EL (cell line): ENCODE data around the gene SHROOM2.
"Not testable (repeated sequence)": the region's sequence is repeated elsewhere in the genome, so short reads cannot be mapped to it uniquely, and the experiment has no call there.

ENCODE experiments used
- DNase-seq: peaks from one replicate; pipeline ENCODE4 v3.0.0-alpha.2; 2016

Gene SHROOM2

DNA sequence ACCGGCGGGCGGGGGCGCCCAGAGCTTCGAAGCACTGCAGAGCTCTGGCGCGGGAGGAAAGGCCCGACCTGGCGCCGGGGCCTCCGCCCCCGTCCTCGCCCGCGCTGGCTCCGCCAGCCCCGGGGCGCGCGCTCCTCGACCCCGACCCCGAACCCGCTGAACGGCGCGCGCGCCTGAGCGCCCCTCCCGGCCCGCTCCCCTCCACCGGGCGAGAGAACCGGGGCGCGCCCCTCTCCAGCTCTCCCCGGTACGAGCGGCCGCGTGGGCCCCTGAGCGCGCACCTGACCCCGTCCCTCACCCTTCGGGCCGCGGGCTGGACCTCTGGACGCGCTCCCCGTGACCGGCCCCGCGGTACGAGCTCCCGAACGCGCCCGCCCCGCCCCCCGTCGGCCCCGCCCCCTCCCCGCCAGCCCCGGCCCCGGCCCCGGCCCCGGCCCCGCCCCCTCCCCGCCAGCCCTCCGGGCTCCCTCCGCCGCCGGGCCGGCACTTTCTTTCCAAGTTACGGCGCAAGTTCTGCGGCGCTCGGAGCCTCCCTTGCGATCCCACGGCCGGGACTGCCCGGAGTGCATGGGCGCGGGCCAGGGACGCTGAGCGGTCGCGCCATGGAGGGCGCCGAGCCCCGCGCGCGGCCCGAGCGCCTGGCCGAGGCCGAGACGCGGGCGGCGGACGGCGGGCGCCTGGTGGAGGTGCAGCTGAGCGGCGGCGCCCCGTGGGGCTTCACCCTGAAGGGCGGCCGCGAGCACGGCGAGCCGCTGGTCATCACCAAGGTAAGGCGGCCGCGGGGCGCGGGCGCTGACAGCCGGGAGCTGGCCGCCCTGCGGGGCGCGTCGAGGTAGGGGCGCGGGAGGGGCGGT, at the start of gene SHROOM2:
SHROOM2 (plus strand) TSS at position 486 of the 854 bp plus-strand sequence; CDS start at position 603, 117 bp downstream.
- peak; percentile 1 for DNase-seq

- DNase-seq, result no peak
These were observed 48.9 kb upstream of the SHROOM2 start for GRCh38 chrX:9737363-9737762.

DNA sequence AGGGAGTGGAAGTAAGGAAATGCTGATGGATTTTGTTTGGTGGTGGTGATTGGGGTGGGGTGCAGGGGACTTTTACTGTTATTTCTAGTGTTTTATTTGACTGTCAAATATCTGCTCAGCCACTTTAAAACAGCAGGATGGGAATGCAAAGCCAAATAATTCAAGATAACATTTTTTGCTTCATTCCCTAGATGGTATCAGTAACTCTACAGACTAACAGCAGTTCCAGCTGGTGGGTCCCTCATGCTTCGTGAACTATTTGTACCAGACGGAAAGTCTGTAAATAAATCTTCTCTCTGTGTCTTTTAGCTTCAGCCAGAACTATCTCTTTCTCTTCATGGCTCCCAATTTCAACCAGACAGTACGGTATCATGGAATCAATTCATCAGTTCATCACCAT, 48.1 kb upstream of the SHROOM2 start:
- DNase-seq, result no peak

DNA sequence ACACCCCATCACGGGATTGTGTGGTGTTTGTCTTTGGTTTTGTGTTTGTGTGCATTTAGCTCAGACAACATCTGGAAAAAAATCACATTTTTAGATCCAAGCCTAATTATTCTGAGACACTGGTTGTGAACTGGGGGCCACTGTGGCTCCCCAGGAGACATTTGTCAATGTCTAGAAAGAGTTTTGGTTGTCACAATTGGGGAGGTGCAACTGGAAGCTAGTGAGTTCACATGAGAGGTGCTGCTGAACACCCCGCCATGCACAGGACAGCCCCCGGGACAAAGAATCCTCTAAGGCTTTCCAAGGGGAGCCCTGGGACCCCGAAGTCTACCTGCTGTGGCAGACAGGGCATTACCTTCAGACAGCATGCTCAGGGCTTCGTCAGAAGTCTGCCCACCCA, 47.1 kb upstream of the SHROOM2 start:
- no peak for DNase-seq

- DNase-seq, result peak; percentile 26
These were observed 40.7 kb upstream of the SHROOM2 start for GRCh38 chrX:9745417-9746115.

- peak; percentile 50 for DNase-seq
These were observed 39.9 kb upstream of the SHROOM2 start for GRCh38 chrX:9746148-9746888.

- no peak for DNase-seq
These were observed 38.6 kb upstream of the SHROOM2 start for GRCh38 chrX:9747644-9748043.

DNA sequence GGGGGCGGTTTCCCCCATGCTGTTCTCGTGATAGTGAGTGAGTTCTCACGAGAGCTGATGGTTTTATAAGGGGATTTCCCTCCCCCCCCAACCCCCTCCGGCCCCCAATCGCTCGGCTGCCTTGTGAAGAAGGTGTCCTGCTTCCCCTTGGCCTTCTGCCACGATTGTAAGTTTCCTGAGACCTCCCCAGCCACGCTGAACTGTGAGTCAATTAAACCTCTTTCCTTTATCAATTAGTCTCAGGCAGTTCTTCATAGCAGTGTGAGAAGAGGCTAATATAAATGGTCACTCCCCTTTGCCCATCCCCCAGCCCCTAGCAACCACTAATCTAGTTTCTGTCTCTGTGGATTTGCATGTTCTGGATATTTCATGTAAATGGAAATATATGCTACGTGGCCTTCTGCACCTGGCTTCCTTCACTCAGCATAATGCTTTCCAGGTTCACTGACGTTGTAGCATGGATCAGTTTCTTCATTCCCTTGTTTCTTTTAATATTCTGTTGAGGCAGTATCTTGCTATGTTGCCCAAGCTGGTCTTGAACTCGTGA, 37.0 kb upstream of the SHROOM2 start:
- no peak for DNase-seq

DNA sequence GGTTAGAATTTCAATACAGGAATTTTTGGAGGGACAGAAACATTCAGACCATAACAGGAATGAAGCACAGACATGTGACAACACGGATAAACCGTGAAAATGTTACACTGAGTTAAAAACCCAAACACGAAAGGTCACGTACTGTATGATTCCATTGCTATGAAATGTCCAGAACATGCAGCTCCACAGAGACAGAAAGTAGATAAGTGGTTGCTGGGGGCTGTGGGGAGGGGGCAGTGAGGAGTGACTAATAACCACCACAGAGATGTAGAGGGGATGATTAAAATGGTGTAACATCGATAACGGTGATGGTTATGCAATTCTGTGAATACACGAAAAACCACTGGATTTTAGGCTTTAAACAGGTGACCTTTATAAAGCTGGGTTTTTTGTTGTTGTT, 28.9 kb upstream of the SHROOM2 start:
- DNase-seq, result no peak

DNA sequence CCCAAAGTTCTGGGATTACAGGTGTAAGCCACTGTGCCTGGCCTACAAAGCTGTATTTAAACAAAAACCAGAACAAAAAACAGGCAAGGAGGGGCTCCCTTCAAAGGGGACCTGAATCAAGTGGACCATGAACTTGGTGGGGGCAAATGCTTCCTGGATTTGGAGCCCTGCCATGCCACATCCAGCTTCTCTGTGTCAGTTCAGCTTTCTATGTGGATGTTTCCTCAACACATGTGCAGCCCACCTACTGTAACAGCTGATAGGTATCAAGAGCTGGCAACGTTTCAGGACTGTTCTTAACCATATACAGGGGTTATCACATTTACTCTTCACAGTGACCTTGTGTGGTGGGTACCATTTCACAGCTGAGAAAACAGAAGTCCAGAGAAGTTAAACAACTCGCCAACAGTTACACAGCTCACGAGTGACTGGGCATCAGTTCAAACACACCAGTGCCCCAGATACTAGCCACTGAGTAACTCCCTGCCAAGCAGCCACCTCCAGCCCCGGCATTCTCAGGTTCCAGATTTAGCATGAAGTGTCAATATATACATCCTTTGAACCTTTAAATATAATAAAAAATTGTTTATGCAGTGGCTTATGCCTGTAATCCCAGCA, 28.1 kb upstream of the SHROOM2 start:
- DNase-seq, result no peak

DNA sequence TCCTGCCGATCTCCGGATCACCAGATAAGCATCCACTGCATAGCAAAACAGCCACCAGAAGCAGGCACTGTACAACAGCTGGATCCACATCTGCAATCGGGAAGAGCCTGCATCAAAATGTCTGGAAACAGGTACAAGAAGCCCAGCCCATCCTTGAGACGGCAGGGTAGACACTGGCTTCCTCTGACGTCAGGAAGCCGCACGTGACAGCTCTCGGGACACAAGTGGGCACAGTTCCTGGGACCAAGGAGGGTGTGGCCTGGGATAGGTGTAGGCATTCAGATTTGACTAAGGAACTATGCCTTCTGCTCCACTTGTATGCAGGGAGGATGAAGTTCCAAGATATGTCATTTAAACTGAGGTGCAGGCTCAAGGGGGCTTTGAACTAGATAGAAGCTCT, 26.9 kb upstream of the SHROOM2 start:
- DNase-seq, result no peak

- no peak for DNase-seq
These were observed 21.0 kb upstream of the SHROOM2 start for GRCh38 chrX:9765072-9765736.

GRCh38 chrX:9765737-9766097, 20.5 kb upstream of the SHROOM2 start, which contains the start of gene GPR143:
TSS of gene GPR143 (minus strand) at chrX:9765847. CDS start at chrX:9765817, 30 bp downstream.
- no peak for DNase-seq

GRCh38 chrX:9767375-9767774, 18.9 kb upstream of the SHROOM2 start:
- no peak for DNase-seq

DNA sequence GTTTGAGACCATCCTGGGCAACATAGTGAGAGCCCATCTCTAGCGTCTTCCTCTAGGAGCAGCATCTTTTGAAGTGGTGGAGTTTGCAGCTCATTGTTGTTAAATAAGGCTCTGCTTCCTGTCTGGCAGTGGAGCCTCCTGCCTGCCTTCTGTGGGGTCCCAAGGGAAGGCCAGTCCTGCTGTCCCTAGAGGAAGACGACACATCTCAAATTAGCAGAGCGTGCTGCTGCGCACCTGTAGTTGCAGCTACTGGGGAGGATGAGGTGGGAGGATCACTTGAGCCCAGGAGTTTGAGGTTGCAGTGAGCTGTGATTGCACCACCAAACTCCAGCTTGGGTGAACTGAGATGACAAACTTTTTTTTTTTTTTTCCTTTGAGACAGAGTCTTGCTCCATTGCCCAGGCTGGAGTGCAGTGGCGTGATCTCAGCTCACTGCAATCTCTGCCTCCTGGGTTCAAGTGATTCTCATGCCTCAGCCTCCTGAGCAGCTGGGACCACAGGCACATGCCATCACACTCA, 17.8 kb upstream of the SHROOM2 start:
- DNase-seq, result not testable (repeated sequence)

DNA sequence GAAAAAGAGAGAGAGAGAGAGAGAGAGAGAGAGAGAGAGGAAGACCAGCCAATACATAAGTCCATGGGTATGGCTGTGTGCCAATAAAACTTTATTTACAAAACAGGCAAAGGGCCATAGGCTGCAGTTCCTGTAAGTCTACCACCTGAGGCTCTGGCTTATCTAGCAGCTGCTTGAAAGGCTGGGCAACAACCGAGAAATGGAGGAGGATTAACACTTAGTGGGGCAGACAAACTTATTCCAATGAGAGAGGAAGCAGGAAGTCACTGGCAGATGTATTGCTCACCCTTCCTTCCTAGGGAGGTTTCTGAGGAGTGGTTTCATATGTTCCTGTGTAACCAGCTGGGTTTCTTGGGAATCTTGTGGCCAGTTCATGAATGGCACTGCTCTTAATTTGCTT, 15.9 kb upstream of the SHROOM2 start:
- peak; percentile 9 for DNase-seq

- DNase-seq, result no peak
These were observed 13.3 kb upstream of the SHROOM2 start for GRCh38 chrX:9772943-9773342.

GRCh38 chrX:9775930-9776329, 10.3 kb upstream of the SHROOM2 start:
- DNase-seq, result no peak

GRCh38 chrX:9781941-9782340, 4.3 kb upstream of the SHROOM2 start:
- no peak for DNase-seq

DNA sequence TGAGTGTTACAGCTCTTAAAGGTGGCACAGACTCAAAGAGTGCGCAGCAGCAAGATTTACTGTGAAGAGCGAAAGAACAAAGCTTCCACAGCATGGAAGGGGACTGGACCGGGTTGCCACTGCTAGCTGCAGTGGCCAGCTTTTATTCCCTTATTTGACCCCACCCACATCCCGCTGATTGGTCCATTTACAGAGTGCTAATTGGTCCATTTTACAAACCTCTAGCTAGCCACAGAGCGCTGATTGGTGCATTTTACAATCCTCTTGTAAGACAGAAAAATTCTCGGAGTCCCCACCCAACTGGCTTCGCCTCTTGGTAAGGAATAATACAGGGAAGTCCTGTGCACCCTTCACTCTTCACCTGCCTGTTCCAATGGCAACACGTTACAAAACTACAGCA, 1.9 kb upstream of the SHROOM2 start:
- no peak for DNase-seq

DNA sequence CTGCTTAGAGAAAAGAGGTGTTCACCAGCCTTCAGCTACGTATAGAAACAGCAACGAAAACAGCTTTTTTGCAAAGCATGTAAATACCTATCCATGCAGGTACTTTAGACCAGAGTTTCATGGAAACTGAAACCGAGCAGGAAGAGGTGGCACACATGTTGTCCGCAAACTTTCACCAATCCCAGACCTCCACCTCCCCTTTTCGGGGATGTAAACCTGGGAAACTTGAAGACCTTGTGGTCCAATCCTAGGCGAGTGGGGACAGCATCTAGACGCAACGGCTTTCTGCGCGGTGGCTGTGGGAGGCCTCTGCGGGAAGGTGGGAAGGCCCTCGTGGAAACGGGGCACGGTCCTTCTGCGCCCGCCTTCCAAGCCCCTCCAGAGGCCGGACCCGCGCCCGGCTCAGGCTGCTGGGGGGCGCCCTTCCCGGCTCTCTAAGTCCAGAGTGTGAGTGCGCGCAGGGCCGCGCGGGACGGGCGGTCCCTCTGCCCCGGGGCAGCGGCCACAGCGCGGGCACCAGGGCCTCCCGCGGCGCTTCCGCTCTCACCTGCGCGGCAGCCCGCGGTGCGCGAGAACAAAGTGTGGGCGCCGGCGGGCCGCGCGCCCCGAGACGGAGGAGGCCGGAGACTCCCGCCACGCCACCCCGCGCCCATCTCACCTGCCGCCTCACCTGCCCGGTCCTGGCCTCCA, 830 bp upstream of the SHROOM2 start:
- DNase-seq, result no peak
